Measurements from ENCODE around the gene FAHD2A.

DNA sequence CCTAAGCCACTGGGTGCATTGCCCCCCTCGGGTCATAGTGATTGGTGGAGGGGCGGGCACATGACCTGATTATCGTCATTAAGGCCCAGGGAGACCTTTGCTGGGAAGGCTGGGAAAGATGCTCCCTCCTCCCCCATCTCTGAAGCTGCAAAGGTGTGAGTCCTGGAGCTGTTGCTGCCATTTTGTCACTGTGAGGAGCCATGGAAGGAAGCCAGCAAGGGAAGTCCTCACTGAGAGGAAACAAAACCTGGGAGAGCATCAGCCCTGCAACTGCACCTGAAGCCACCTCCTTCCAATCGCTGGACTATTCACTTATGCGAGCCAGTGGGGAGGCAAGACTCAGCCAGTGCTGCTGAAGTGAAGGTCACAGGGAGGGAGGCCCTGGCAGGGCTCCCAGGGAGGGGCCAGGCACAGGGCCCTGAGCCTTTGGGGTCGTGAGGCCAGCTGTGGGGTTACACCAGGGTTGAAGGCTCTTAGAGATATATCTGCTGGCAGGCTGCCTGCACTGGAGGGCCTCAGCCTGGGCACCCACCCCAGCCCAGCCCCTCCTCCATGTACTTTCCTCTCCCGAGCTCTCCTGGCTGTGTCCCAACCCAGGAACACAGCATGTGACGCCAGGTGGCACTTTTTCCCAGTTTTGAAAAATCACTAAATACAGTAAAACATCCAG, 10.7 kb upstream of the FAHD2A start:
- TF ChIP-seq, protein P1, sequence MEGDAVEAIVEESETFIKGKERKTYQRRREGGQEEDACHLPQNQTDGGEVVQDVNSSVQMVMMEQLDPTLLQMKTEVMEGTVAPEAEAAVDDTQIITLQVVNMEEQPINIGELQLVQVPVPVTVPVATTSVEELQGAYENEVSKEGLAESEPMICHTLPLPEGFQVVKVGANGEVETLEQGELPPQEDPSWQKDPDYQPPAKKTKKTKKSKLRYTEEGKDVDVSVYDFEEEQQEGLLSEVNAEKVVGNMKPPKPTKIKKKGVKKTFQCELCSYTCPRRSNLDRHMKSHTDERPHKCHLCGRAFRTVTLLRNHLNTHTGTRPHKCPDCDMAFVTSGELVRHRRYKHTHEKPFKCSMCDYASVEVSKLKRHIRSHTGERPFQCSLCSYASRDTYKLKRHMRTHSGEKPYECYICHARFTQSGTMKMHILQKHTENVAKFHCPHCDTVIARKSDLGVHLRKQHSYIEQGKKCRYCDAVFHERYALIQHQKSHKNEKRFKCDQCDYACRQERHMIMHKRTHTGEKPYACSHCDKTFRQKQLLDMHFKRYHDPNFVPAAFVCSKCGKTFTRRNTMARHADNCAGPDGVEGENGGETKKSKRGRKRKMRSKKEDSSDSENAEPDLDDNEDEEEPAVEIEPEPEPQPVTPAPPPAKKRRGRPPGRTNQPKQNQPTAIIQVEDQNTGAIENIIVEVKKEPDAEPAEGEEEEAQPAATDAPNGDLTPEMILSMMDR (IDR thresholded peaks at IDR 0.05): no peak
- no peak for TF ChIP-seq POLR2AphosphoS5 (IDR thresholded peaks at IDR 0.05; ENCODE audit: insufficient read depth in 1 of 2, low read depth in 1 of 2)
- no peak for TF ChIP-seq POLR2A (IDR thresholded peaks at IDR 0.05)

Data from vagina (tissue), 2 donors.